Liver (tissue), 9 donors: ENCODE measurements around the gene TPRN. TPM values are rescaled to one million over a fixed set of nuclear protein-coding genes. Genes with fewer than 3 reads are reported as not detected.

ENCODE experiments used
- DNase-seq: peaks from one replicate; pipeline ENCODE4 v3.0.0-alpha.2; 2017; ENCODE audit warnings: low spot score
- H3K27ac ChIP-seq, 2 donors: one replicate each; pipeline ENCODE4 v1.7.0; 2013; ENCODE audit warnings: inconsistent platforms in 2 of 2, low read length in 2 of 2, control low read depth in 1 of 2, low read depth in 1 of 2, mild to moderate bottlenecking in 1 of 2
- H3K27me3 ChIP-seq, 4 donors: one replicate each; pipeline versions ENCODE4 v1.6.1 to v1.7.0; 2013; ENCODE audit warnings: low read length in 3 of 4, inconsistent platforms in 1 of 4, mild to moderate bottlenecking in 1 of 4, moderate library complexity in 1 of 4; ENCODE audit not compliant: control insufficient read depth in 4 of 4, insufficient read depth in 4 of 4
- H3K36me3 ChIP-seq, 4 donors: one replicate each; pipeline versions ENCODE4 v1.6.1 to v1.7.0; 2013; ENCODE audit warnings: low read length in 3 of 4, mild to moderate bottlenecking in 3 of 4, low read depth in 1 of 4, moderate library complexity in 1 of 4; ENCODE audit not compliant: control insufficient read depth in 4 of 4, insufficient read depth in 3 of 4
- H3K4me1 ChIP-seq, 4 donors: one replicate each; pipeline versions ENCODE4 v1.6.1 to v1.7.0; 2013; ENCODE audit warnings: low read length in 3 of 4, mild to moderate bottlenecking in 3 of 4, moderate library complexity in 1 of 4; ENCODE audit not compliant: control insufficient read depth in 4 of 4, insufficient read depth in 4 of 4
- H3K4me3 ChIP-seq, 3 donors: one replicate each; pipeline versions ENCODE4 v1.6.1 to v1.7.0; 2013; ENCODE audit warnings: low read length in 3 of 3, control low read depth in 1 of 3, low read depth in 1 of 3, mild to moderate bottlenecking in 1 of 3
- H3K9ac ChIP-seq, 2 donors: one replicate each; pipeline ENCODE4 v1.7.0; 2013; ENCODE audit warnings: low read length in 2 of 2, mild to moderate bottlenecking in 2 of 2, moderate library complexity in 2 of 2, control low read depth in 1 of 2, low read depth in 1 of 2
- H3K9me3 ChIP-seq, 4 donors: one replicate each; pipeline versions ENCODE4 v1.6.1 to v1.7.0; 2013; ENCODE audit warnings: low read length in 3 of 4; ENCODE audit not compliant: control insufficient read depth in 4 of 4
- ATF3 ChIP-seq: IDR thresholded peaks from 2 replicates; pipeline ENCODE4 v1.6.1; 2016; ENCODE audit warnings: antibody characterized with exemption
- CTCF ChIP-seq: fragments of 150-350 bp; IDR thresholded peaks from 2 replicates; pipeline ENCODE4 v1.5.1; 2017; ENCODE audit warnings: improper control_type of control experiment, low read depth, low read length; ENCODE audit not compliant: missing input control
- EGR1 ChIP-seq, 2 donors: IDR thresholded peaks; 2 replicates each; pipeline ENCODE4 v1.6.1; 2016 to 2018; ENCODE audit warnings: antibody characterized with exemption in 2 of 2, low read depth in 2 of 2
- FOXA1 ChIP-seq: IDR thresholded peaks from 2 replicates; pipeline ENCODE4 v1.6.1; 2016; ENCODE audit warnings: antibody characterized with exemption
- FOXA2 ChIP-seq: IDR thresholded peaks from 2 replicates; pipeline ENCODE4 v1.6.1; 2016; ENCODE audit warnings: antibody characterized with exemption
- GABPA ChIP-seq, 2 donors: IDR thresholded peaks in 1 of 2; conservative IDR thresholded peaks in 1 of 2; 2 replicates each; pipeline ENCODE4 v1.6.1; 2016; ENCODE audit warnings: antibody characterized with exemption in 2 of 2, mild to moderate bottlenecking in 1 of 2, moderate library complexity in 1 of 2
- HNF4A ChIP-seq, 2 donors: conservative IDR thresholded peaks; 2 replicates each; pipeline ENCODE4 v1.6.1; 2016; ENCODE audit warnings: antibody characterized with exemption in 2 of 2, mild to moderate bottlenecking in 2 of 2
- HNF4G ChIP-seq: IDR thresholded peaks from 2 replicates; pipeline ENCODE4 v1.6.1; 2016; ENCODE audit warnings: antibody characterized with exemption
- JUND ChIP-seq, 2 donors: IDR thresholded peaks; 2 replicates each; pipeline ENCODE4 v1.6.1; 2016; ENCODE audit warnings: antibody characterized with exemption in 2 of 2
- MAX ChIP-seq: IDR thresholded peaks from 2 replicates; pipeline ENCODE4 v1.6.1; 2016; ENCODE audit warnings: antibody characterized with exemption
- NR2F2 ChIP-seq: IDR thresholded peaks from 2 replicates; pipeline ENCODE4 v1.6.1; 2016; ENCODE audit warnings: antibody characterized with exemption
- RAD21 ChIP-seq, 2 donors: IDR thresholded peaks; 2 replicates each; pipeline ENCODE4 v1.6.1; 2016; ENCODE audit warnings: antibody characterized with exemption in 2 of 2, mild to moderate bottlenecking in 2 of 2
- REST ChIP-seq: IDR thresholded peaks from 2 replicates; pipeline ENCODE4 v1.6.1; 2016; ENCODE audit warnings: antibody characterized with exemption, mild to moderate bottlenecking
- RXRA ChIP-seq, 2 donors: IDR thresholded peaks; 2 replicates each; pipeline ENCODE4 v1.6.1; 2017 to 2018; ENCODE audit warnings: antibody characterized with exemption in 2 of 2, mild to moderate bottlenecking in 1 of 2
- SP1 ChIP-seq: IDR thresholded peaks from 2 replicates; pipeline ENCODE4 v1.6.1; 2018; ENCODE audit warnings: antibody characterized with exemption, mild to moderate bottlenecking
- YY1 ChIP-seq: IDR thresholded peaks from 2 replicates; pipeline ENCODE4 v1.6.1; 2016; ENCODE audit warnings: antibody characterized with exemption, mild to moderate bottlenecking
- ZBTB33 ChIP-seq: IDR thresholded peaks from 2 replicates; pipeline ENCODE4 v1.6.1; 2016; ENCODE audit warnings: antibody characterized with exemption
- WGBS: extraction: QIAGEN DNeasy Blood & Tissue Kit; methylation state at CpG from one replicate; pipeline ENCODE4 v1.1.7; 2013; 5-methylcytosine and 5-hydroxymethylcytosine counted together
- polyA plus RNA-seq, 2 donors: library from polyadenylated mRNA; stranded (reverse) in 1 of 2; unstranded in 1 of 2; fragments of 200-250 nt in 1 of 2; fragments of >200 nt in 1 of 2; fragmentation: Nextera tagmentation in 1 of 2; extraction: Ambion mirVana in 1 of 2; gene quantifications; one replicate each; pipeline versions ENCODE4 v1.2.1 to v1.2.3, GENCODE V29; 2013 to 2015
- total RNA-seq, 2 donors: library from RNA; depleted of rRNA; stranded (reverse); fragments of >200 nt; gene quantifications; one replicate each; pipeline ENCODE4 v1.2.3, GENCODE V29; 2014
- donor health status: healthy.
- donor health status: healthy.
- donor health status: healthy.
- donor health status: healthy.
- donor health status: healthy.

The TPRN gene
- total and polyA plus RNA-seq, 4 donors, result 5.4 to 20.1 (median 11.1) TPM

GRCh38 chr9:137149363-137149762, 51.2 kb downstream of the TPRN start:
- DNase-seq, result no peak
- TF ChIP-seq FOXA2 (no peak), REST (no peak), EGR1 (IDR thresholded peaks at IDR 0.05; ENCODE audit: low read depth in 2 of 2) (no peak), NR2F2 (no peak), SP1 (no peak), FOXA1 (no peak), HNF4G (no peak), ZBTB33 (no peak), GABPA (IDR thresholded peaks at IDR 0.05 in 1 of 2, conservative IDR thresholded peaks at IDR 0.05 in 1 of 2) (no peak), RXRA (IDR thresholded peaks at IDR 0.05) (no peak), JUND (IDR thresholded peaks at IDR 0.05) (no peak), HNF4A (conservative IDR thresholded peaks at IDR 0.05) (no peak)
- Histone ChIP-seq H3K27ac (no peak overlapping the region), H3K36me3 (no peaks in the 10 kb centered on the region), H3K4me3 (no peak overlapping the region), H3K27me3 (peaks cover 0 to 5% (median 3%) of the 10 kb centered on the region in 4 donors), H3K9me3 (no peaks in the 10 kb centered on the region), H3K4me1 (no peaks in the 10 kb centered on the region), H3K9ac (no peak overlapping the region)
- 79% methylated on average over 5 of the region's 5 CpGs for WGBS

- DNase-seq, result no peak
- no peak overlapping the region for H3K27ac ChIP-seq
- H3K4me1 ChIP-seq, result no peaks in the 10 kb centered on the region
- peaks cover 0 to 5% (median 3%) of the 10 kb centered on the region in 4 donors for H3K27me3 ChIP-seq
- no peaks in the 10 kb centered on the region for H3K9me3 ChIP-seq
- no peaks in the 10 kb centered on the region for H3K36me3 ChIP-seq
- TF ChIP-seq MAX (no peak), HNF4G (no peak), YY1 (no peak), NR2F2 (no peak), GABPA (IDR thresholded peaks at IDR 0.05 in 1 of 2, conservative IDR thresholded peaks at IDR 0.05 in 1 of 2) (no peak), CTCF (no peak), ATF3 (no peak), FOXA2 (no peak), RAD21 (IDR thresholded peaks at IDR 0.05) (no peak)
- no peak overlapping the region for H3K9ac ChIP-seq
- no peak overlapping the region for H3K4me3 ChIP-seq
- 83% methylated on average over 19 of the region's 19 CpGs for WGBS
Measured at GRCh38 chr9:137148661-137149060, 51.9 kb downstream of the TPRN start.
